ENCODE data around the gene ZKSCAN1.
A peak's percentile ranks its signal among the peaks of the same experiment; 100 is the strongest.
"Not testable (repeated sequence)": the region's sequence is repeated elsewhere in the genome, so short reads cannot be mapped to it uniquely, and the experiment has no call there.

DNA sequence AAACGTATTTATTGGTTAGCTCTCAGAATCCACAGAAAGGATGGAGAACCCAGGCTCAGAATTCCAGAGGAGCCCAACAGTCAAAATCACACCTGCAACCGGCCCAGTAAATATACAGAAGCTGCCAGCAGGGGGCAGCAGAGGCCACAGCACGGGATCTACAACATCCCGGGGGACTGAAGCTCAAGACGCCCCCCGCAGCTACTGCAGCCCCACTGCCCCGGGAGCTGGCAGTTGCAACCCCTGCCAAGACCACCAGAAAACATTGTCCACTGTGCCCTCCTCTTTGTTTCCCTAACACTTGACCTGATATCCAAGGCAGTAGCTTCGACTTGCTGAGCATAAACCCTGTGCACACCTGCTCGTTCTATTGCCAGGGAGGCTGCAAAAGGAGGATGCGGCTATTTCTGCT is 35.6 kb upstream of the ZKSCAN1 start:
- TF ChIP-seq, protein P1, sequence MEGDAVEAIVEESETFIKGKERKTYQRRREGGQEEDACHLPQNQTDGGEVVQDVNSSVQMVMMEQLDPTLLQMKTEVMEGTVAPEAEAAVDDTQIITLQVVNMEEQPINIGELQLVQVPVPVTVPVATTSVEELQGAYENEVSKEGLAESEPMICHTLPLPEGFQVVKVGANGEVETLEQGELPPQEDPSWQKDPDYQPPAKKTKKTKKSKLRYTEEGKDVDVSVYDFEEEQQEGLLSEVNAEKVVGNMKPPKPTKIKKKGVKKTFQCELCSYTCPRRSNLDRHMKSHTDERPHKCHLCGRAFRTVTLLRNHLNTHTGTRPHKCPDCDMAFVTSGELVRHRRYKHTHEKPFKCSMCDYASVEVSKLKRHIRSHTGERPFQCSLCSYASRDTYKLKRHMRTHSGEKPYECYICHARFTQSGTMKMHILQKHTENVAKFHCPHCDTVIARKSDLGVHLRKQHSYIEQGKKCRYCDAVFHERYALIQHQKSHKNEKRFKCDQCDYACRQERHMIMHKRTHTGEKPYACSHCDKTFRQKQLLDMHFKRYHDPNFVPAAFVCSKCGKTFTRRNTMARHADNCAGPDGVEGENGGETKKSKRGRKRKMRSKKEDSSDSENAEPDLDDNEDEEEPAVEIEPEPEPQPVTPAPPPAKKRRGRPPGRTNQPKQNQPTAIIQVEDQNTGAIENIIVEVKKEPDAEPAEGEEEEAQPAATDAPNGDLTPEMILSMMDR (IDR thresholded peaks at IDR 0.05; ENCODE audit: low read length) = peak; percentile 73
- not testable (repeated sequence) for TF ChIP-seq EZH2 (IDR thresholded peaks at IDR 0.05; ENCODE audit: borderline replicate concordance, low read length)

Measured in OCI-LY1 (cell line).